Measurements from ENCODE around the gene BOD1L2.

BOD1L2 gene

GRCh38 chr18:57198073-57198472 lies 51.2 kb downstream of the BOD1L2 start:
- FAIRE-seq (peak; percentile 96), DNase-seq (ENCODE audit: insufficient read length, low spot score) (no peak)
- no peak for TF ChIP-seq CTCF (IDR thresholded peaks at IDR 0.05; ENCODE audit: insufficient read depth, missing control alignments)
